ENCODE data around the gene MAPK9. TPM values are rescaled to one million over a fixed set of nuclear protein-coding genes. Genes with fewer than 3 reads are reported as not detected.

Gene MAPK9
- polyA plus RNA-seq, 3 donors = 9.7 to 19.6 (median 16.2) TPM

DNA sequence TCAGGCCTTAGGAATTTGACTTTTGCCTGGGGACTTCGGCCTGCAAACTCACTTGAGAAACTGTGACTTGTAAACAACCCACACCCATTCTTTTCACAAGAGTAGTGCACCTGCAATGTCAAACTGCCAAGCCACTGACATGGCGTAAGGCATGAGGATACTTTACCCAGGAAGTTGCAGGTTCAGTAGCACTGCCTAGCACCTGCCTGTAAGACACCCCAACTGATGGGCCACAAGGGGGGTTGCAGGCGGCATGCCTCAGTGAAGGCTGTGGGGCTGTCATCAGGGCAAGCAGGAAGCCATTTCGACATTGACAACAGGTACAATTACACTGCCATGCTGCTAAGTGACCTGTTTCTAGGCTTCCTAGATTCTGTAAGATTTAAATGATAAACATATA, 41.6 kb downstream of the MAPK9 start:
- peaks cover 87 to 96% of the 10 kb centered on the region in 2 donors for H3K9me3 ChIP-seq (replicated peaks in 1 of 2; ENCODE audit: control insufficient read depth in 1 of 2, insufficient read depth in 1 of 2, low read length in 2 of 2)
- H3K9me3 Mint-ChIP-seq = peaks cover 75 to 92% (median 87%) of the 10 kb centered on the region in 7 donors
- no peaks in the 10 kb centered on the region for H4K20me1 ChIP-seq (ENCODE audit: insufficient read depth, low read length)
- DNase-seq = no peak
- no peaks in the 10 kb centered on the region for H3K79me2 ChIP-seq (ENCODE audit: insufficient read depth, low read length)
- H3K27ac Mint-ChIP-seq = no peak overlapping the region
- WGBS (ENCODE audit: insufficient coverage) = 100% methylated on average over 2 of the region's 4 CpGs
- no peak overlapping the region for H3K4me3 ChIP-seq (replicated peaks in 1 of 3; ENCODE audit: low read depth in 2 of 3, low read length in 3 of 3)
- H3K9ac ChIP-seq (ENCODE audit: insufficient read depth, low read length, poor library complexity, severe bottlenecking) = no peak overlapping the region
- TF ChIP-seq, protein P1, sequence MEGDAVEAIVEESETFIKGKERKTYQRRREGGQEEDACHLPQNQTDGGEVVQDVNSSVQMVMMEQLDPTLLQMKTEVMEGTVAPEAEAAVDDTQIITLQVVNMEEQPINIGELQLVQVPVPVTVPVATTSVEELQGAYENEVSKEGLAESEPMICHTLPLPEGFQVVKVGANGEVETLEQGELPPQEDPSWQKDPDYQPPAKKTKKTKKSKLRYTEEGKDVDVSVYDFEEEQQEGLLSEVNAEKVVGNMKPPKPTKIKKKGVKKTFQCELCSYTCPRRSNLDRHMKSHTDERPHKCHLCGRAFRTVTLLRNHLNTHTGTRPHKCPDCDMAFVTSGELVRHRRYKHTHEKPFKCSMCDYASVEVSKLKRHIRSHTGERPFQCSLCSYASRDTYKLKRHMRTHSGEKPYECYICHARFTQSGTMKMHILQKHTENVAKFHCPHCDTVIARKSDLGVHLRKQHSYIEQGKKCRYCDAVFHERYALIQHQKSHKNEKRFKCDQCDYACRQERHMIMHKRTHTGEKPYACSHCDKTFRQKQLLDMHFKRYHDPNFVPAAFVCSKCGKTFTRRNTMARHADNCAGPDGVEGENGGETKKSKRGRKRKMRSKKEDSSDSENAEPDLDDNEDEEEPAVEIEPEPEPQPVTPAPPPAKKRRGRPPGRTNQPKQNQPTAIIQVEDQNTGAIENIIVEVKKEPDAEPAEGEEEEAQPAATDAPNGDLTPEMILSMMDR (IDR thresholded peaks at IDR 0.05) = no peak
- intact Hi-C loops (cut with micrococcal nuclease) = no loop called here
- peaks cover 67 to 91% of the 10 kb centered on the region in 2 donors for H3K36me3 Mint-ChIP-seq
- H3K4me2 ChIP-seq (replicated peaks; ENCODE audit: extremely low read depth, low read length, poor library complexity, severe bottlenecking) = no peak overlapping the region
- H3K27me3 Mint-ChIP-seq (ENCODE audit: low read depth in 3 of 3) = peaks cover 0 to 3% (median 0%) of the 10 kb centered on the region in 3 donors
- H3K4me1 ChIP-seq (ENCODE audit: control insufficient read depth in 1 of 2, insufficient read depth in 2 of 2, low read length in 2 of 2) = no peaks in the 10 kb centered on the region
- H2AFZ ChIP-seq (ENCODE audit: insufficient read depth, low read depth, low read length, poor library complexity, severe bottlenecking) = no peak overlapping the region
- no peak overlapping the region for H3K27ac ChIP-seq (ENCODE audit: low read depth in 1 of 2, low read length in 2 of 2)
- H3K27me3 ChIP-seq (ENCODE audit: control insufficient read depth in 2 of 2, insufficient read depth in 2 of 2, low read length in 2 of 2) = no peaks in the 10 kb centered on the region
- H3K36me3 ChIP-seq (replicated peaks in 1 of 2; ENCODE audit: control insufficient read depth in 1 of 2, insufficient read depth in 2 of 2, low read length in 2 of 2) = peaks cover 40 to 98% of the 10 kb centered on the region in 2 donors
- no peak overlapping the region for H3K4me3 Mint-ChIP-seq
- no peaks in the 10 kb centered on the region for H3K4me1 Mint-ChIP-seq

DNA sequence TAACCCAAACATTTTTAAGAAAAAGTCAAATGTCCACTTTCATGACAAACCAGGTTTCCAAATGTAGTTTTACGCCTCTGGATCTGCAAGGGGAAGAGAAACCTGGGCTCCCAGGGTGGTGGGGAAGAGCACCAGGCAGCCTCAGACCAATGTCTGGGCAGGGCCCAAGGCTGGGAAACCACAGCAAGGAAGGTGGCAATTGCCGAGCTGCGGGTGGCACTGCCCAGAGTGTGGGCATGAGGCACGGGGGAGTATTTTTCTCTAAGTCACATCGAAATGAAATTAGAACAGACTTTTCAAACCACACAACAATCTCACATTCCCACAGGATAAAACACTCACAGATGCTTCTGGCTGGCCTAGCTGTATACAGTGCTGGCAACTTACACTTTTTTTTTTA, 50.3 kb downstream of the MAPK9 start:
- Mint-ChIP-seq H3K9me3 (peaks cover 36 to 77% (median 58%) of the 10 kb centered on the region in 7 donors), H3K4me3 (no peak overlapping the region), H3K27me3 (ENCODE audit: low read depth in 3 of 3) (peaks cover 0 to 3% (median 0%) of the 10 kb centered on the region in 3 donors), H3K4me1 (no peaks in the 10 kb centered on the region), H3K27ac (no peak overlapping the region), H3K36me3 (peaks cover 84 to 93% of the 10 kb centered on the region in 2 donors)
- intact Hi-C loops (cut with micrococcal nuclease) = no loop called here
- Histone ChIP-seq H3K4me3 (replicated peaks in 1 of 3; ENCODE audit: low read depth in 2 of 3, low read length in 3 of 3) (no peak overlapping the region), H2AFZ (ENCODE audit: insufficient read depth, low read depth, low read length, poor library complexity, severe bottlenecking) (no peak overlapping the region), H3K79me2 (ENCODE audit: insufficient read depth, low read length) (no peaks in the 10 kb centered on the region), H3K9me3 (replicated peaks in 1 of 2; ENCODE audit: control insufficient read depth in 1 of 2, insufficient read depth in 1 of 2, low read length in 2 of 2) (peaks cover 51 to 74% of the 10 kb centered on the region in 2 donors), H3K4me2 (replicated peaks; ENCODE audit: extremely low read depth, low read length, poor library complexity, severe bottlenecking) (no peak overlapping the region), H3K36me3 (replicated peaks in 1 of 2; ENCODE audit: control insufficient read depth in 1 of 2, insufficient read depth in 2 of 2, low read length in 2 of 2) (peaks cover 67 to 99% of the 10 kb centered on the region in 2 donors), H4K20me1 (ENCODE audit: insufficient read depth, low read length) (no peaks in the 10 kb centered on the region), H3K27ac (ENCODE audit: low read depth in 1 of 2, low read length in 2 of 2) (no peak overlapping the region), H3K4me1 (ENCODE audit: control insufficient read depth in 1 of 2, insufficient read depth in 2 of 2, low read length in 2 of 2) (no peaks in the 10 kb centered on the region), H3K27me3 (ENCODE audit: control insufficient read depth in 2 of 2, insufficient read depth in 2 of 2, low read length in 2 of 2) (no peaks in the 10 kb centered on the region), H3K9ac (ENCODE audit: insufficient read depth, low read length, poor library complexity, severe bottlenecking) (no peak overlapping the region)
- no peak for DNase-seq
- TF ChIP-seq, protein P1 (IDR thresholded peaks at IDR 0.05) = no peak
- WGBS (ENCODE audit: insufficient coverage) = 100% methylated on average over 1 of the region's 5 CpGs

Measured in CD14-positive monocyte (primary cell).